Muscle of leg (tissue), 11 donors: ENCODE data around the gene PGC. TPM values are rescaled to one million over a fixed set of nuclear protein-coding genes. Genes with fewer than 3 reads are reported as not detected.

Experiments
- DNase-seq: peaks from one replicate; pipeline ENCODE4 v3.0.0; 2013
- H3K27ac ChIP-seq: one replicate; pipeline ENCODE4 v1.5.1; 2013; ENCODE audit warnings: mild to moderate bottlenecking, low read length, control low read depth
- H3K27me3 ChIP-seq: one replicate; pipeline ENCODE4 v1.6.1; 2013; ENCODE audit warnings: low read length; ENCODE audit not compliant: control insufficient read depth, insufficient read depth
- H3K36me3 ChIP-seq: one replicate; pipeline ENCODE4 v1.6.1; 2013; ENCODE audit warnings: low read length; ENCODE audit not compliant: control insufficient read depth, insufficient read depth
- H3K4me1 ChIP-seq: one replicate; pipeline ENCODE4 v1.6.1; 2013; ENCODE audit warnings: low read length; ENCODE audit not compliant: control insufficient read depth, insufficient read depth
- H3K4me3 ChIP-seq: one replicate; pipeline ENCODE4 v1.5.1; 2013; ENCODE audit warnings: low read length, control low read depth
- H3K9me3 ChIP-seq: replicated peaks from 2 replicates; pipeline ENCODE4 v1.6.1; 2013; ENCODE audit warnings: low read depth, low read length; ENCODE audit not compliant: control insufficient read depth
- WGBS: methylation state at CpG from one replicate; pipeline ENCODE4 v1.1.5; 2013; ENCODE audit warnings: missing lambda C conversion rate; ENCODE audit not compliant: insufficient coverage; 5-methylcytosine and 5-hydroxymethylcytosine counted together
- polyA plus RNA-seq, 8 donors: library from polyadenylated mRNA; unstranded; fragments of 120-200 nt; gene quantifications; one replicate each; pipeline versions ENCODE4 v1.2.1 to v1.2.3, GENCODE V29; 2013; ENCODE audit warnings: inconsistent platforms in 1 of 8, low replicate concordance in 1 of 8; ENCODE audit not compliant: insufficient read length in 8 of 8, insufficient read depth in 1 of 8
- total RNA-seq: library from RNA; stranded (reverse); fragments of 120-200 nt; gene quantifications from one replicate; pipeline ENCODE4 v1.2.4, GENCODE V29; 2013

PGC gene
- total and polyA plus RNA-seq, 9 donors, result 0.21 to 0.41 (median 0.39) TPM; not detected in 6

DNA sequence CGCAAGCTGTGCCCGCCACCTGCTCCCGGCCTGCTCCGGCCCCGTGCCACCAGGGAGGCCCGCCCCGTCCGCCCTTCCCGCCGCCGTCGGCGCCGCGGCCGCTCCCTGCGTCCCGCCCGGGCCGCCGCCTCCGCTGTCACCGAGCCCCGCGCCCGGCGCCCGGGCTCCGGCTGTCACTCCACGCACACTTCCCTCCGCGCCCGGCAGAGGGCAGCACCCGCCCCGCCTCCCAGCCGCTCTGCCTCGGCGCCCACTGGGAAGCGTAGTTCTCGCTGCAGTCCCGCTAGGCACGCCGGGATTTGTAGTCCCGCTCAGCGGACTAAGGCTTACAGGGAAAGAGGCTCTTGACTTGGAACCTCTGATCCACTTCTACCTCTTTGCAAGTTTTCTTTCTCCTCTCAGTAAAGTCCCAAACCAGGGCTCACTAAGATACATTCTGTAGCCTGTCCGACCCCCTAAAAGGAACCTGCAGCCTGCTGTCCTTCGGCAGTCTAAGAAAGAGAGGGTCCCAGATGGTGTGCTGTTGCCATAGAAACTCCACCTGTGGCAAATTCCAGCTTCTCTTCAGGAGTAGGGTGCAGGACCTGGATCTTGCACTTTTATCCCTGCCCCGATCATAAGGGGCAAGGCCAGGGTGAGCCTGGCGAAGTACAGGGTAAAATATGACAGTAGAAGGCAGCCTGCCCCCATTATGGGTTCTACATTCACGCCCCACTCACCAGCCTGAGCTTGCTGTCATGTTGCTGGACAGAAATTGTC, 11.6 kb downstream of the PGC start, which contains the start of gene TFEB:
TFEB (minus strand) TSS at position 182 of the 759 bp plus-strand sequence. CDS start 44,395 bp downstream, outside the sequence.
- no peaks in the 10 kb centered on the region for H3K9me3 ChIP-seq
- 6% methylated on average over 49 of the region's 50 CpGs for WGBS
- peak within 1 kb of the TSS; percentile 93 for H3K27ac ChIP-seq
- peak within 1 kb of the TSS; percentile 80 for H3K4me3 ChIP-seq
- peaks cover 21% of the 10 kb centered on the region for H3K4me1 ChIP-seq
- DNase-seq, result peak; percentile 97
- no peaks in the 10 kb centered on the region for H3K36me3 ChIP-seq
- no peaks in the 10 kb centered on the region for H3K27me3 ChIP-seq

DNA sequence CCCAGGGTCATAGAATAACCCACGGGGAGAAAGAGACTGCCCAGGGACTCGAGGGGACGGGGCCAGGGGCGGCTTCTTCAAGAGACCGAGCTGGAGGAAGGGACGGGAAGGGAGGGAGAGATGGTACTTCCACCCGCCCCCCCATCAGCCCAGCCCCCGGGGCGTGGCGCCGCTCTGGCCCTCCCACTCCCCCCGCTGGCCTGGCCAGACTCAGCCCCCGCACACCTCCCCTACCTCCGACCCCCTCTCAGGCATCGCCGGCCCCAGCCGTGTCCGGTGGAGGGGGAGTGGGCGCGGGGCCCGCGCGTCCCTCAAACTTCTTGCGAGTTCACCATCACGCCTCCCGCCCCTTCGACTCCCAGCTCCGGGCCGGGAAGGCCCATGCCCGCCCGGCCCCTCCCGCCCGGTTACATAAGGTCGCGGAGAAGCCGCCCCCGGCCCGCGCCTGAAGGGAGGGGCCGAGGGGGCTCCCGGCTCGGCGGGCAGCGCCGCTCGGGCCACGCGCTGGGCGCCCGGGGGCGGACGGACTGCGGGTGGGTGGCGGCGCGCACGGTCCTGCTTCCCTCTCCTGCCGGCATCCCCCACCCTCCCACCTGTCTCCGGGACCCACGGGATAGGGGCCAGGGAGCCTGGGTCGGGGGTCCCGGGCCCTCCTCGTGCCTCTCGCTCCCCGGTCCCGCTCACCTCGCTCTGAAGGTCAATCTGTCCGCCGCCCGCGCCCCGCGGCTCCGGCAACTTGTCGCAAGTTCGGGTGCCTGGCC, 12.4 kb downstream of the PGC start:
- no peaks in the 10 kb centered on the region for H3K9me3 ChIP-seq
- DNase-seq, result peak; percentile 95
- H3K27ac ChIP-seq, result peak overlapping the region; percentile 93
- no peaks in the 10 kb centered on the region for H3K36me3 ChIP-seq
- peaks cover 24% of the 10 kb centered on the region for H3K4me1 ChIP-seq
- H3K4me3 ChIP-seq, result peak overlapping the region; percentile 80
- H3K27me3 ChIP-seq, result no peaks in the 10 kb centered on the region
- WGBS, result 0% methylated on average over 62 of the region's 76 CpGs

DNA sequence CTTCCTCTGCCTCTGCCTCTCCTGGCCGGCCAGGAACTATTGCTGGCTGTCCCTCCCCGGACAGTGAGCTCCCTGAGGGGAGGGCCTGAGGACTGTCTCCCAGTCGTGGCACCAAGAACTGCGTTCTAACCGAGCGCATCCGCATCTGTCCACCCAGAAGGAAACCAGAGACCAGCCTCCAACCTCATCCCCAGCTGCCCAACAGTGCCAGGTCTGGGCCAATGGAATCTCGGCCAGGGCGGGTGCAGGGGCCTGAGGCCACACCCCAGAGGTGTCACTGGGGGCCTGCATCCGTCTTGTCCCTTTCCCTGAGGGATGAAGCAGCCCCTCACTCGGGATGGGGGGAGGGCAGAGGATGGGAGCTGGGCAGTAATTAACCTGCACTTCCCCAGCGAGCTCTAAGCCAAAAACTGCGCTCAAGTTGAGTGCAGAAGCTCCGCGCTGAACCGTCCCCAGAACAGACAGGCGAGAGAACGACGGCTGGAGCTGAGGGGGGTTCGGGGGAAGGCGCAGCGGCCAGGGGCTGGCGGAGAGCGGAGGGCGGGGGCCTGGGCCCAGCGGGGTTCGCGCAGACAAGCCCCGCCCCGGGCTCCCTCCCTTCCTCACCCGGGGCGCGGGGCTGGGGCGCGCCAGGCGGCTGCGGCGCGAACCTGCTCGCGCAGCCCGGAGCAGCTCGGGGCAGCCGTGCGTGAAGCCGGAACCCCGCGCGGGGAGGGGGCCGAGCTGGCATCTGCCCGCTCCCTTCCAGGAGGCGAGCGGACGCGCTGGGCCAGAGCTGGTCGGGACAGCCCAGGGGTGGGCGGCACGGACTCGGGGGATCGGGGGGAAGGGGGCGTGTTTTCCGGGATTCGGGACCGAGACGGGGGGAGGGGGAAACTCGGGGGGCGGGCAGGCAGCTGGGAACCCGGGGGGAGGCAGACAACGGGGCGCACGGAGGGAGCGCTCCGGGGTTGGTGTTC, 13.2 kb downstream of the PGC start:
- no peaks in the 10 kb centered on the region for H3K36me3 ChIP-seq
- H3K27ac ChIP-seq, result peak overlapping the region; percentile 93
- no peaks in the 10 kb centered on the region for H3K9me3 ChIP-seq
- H3K4me1 ChIP-seq, result peaks cover 24% of the 10 kb centered on the region
- no peaks in the 10 kb centered on the region for H3K27me3 ChIP-seq
- H3K4me3 ChIP-seq, result peak overlapping the region; percentile 80
- peak; percentile 92 for DNase-seq
- under 1% methylated on average over 53 of the region's 73 CpGs for WGBS

DNA sequence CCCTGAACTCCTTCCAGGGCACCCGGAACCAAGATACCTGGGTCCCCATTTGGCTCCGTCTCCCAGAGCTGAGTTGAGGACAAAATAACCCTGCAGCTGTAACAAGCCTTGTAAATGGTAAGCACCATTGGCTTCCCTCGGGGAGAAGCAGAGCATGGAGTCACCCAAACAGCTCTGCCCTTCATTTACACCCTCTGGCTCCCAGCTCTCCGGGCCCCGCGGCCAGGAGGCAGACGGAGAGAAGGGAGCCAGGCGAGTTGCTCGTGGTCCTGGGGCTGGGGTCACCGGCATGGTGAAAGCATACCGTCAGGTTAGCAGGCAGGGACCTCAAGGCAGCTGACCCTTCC, 13.9 kb downstream of the PGC start:
- Histone ChIP-seq H3K27ac (peak overlapping the region; percentile 91), H3K9me3 (no peaks in the 10 kb centered on the region), H3K4me1 (peaks cover 30% of the 10 kb centered on the region), H3K36me3 (no peaks in the 10 kb centered on the region), H3K4me3 (peak overlapping the region; percentile 80), H3K27me3 (no peaks in the 10 kb centered on the region)
- 18% methylated on average over 11 of the region's 11 CpGs for WGBS
- peak; percentile 41 for DNase-seq

GRCh38 chr6:41732591-41733359, 14.4 kb downstream of the PGC start:
- WGBS, result 44% methylated on average over 6 of the region's 8 CpGs
- peaks cover 33% of the 10 kb centered on the region for H3K4me1 ChIP-seq
- no peak for DNase-seq
- peak overlapping the region; percentile 9 for H3K27ac ChIP-seq
- no peaks in the 10 kb centered on the region for H3K27me3 ChIP-seq
- no peaks in the 10 kb centered on the region for H3K36me3 ChIP-seq
- no peaks in the 10 kb centered on the region for H3K9me3 ChIP-seq
- no peak overlapping the region for H3K4me3 ChIP-seq

DNA sequence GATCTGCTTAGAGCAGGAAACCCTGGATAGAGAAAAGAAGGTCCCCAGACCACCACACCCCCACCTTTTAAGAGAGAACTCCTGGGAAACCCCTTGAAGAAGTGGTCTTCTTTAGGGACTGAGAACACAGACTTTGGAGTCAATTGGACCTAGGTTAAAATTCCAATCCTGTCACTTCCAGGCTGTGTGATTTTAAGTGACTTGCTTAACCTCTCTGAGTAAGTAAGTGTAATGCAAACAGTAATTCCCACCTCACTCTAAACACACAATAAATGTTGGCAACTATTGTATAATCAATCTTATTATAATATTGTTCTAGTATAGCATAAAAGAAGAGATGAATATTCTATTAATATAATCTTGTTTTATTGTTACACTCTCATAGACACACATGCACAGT, 15.0 kb downstream of the PGC start:
- Histone ChIP-seq H3K4me3 (no peak overlapping the region), H3K4me1 (peaks cover 33% of the 10 kb centered on the region), H3K36me3 (no peaks in the 10 kb centered on the region), H3K27me3 (no peaks in the 10 kb centered on the region), H3K27ac (no peak overlapping the region), H3K9me3 (no peaks in the 10 kb centered on the region)
- no peak for DNase-seq

- H3K4me1 ChIP-seq, result peaks cover 33% of the 10 kb centered on the region
- DNase-seq, result no peak
- H3K9me3 ChIP-seq, result no peaks in the 10 kb centered on the region
- WGBS, result 79% methylated on average over 6 of the region's 7 CpGs
- no peaks in the 10 kb centered on the region for H3K36me3 ChIP-seq
- H3K27ac ChIP-seq, result no peak overlapping the region
- no peak overlapping the region for H3K4me3 ChIP-seq
- H3K27me3 ChIP-seq, result no peaks in the 10 kb centered on the region
Observed at GRCh38 chr6:41731561-41732086, 15.6 kb downstream of the PGC start.

DNA sequence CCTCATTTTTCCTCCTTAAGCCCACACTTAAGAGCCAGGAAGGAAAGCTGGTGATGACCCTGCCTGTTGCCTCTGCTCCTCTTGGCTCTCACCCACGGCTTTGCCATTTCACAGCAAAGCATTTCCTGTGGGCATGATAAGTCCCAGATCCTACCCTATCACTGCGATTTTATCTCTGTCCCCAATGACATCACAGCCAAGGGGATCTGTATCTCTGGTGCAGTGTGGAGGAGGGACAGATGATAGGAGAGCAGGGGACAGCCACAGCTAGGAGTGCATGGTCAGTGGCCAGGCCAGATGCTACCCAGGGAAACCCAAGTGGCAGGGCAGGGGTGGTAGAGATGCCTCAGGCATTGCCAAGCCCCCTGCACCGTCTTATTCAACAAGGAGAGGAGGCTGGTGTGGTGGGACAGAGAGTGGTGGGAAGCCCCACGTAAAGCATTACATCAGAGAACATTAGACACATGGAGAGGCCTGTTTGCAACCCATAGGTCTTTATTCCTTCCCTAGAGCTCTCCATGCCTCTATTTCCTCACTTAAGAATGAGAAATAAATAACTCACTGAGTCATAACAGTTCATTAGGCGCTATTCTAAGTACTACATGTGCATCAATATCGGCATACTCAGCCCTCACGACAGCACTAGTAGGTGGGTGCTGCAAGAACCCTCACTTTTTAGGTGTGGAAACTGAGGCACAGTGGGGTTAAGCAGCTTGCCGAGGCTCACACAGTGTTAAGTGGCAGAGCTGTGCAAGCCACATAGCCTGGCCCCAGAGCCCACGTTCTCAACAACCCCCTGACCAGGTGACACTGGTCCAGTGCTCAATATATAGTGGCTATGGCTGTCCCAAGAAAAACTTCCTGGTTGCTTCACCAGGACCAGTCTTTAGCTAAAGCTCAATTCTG, 16.4 kb downstream of the PGC start:
- no peak for DNase-seq
- H3K36me3 ChIP-seq, result no peaks in the 10 kb centered on the region
- no peak overlapping the region for H3K27ac ChIP-seq
- 74% methylated on average over 6 of the region's 9 CpGs for WGBS
- no peaks in the 10 kb centered on the region for H3K9me3 ChIP-seq
- no peak overlapping the region for H3K4me3 ChIP-seq
- peaks cover 30% of the 10 kb centered on the region for H3K4me1 ChIP-seq
- H3K27me3 ChIP-seq, result no peaks in the 10 kb centered on the region
